H1 (cell line): ENCODE measurements around the gene LAMA4. TPM values are rescaled to one million over a fixed set of nuclear protein-coding genes. Genes with fewer than 3 reads are reported as not detected.

Source experiments
- ATF2 ChIP-seq: IDR thresholded peaks from 2 replicates; pipeline ENCODE4 v1.6.1; 2012; ENCODE audit warnings: low read length, inconsistent platforms
- ATF3 ChIP-seq: IDR thresholded peaks from 2 replicates; pipeline ENCODE4 v1.6.1; 2011; ENCODE audit warnings: low read depth, mild to moderate bottlenecking, low read length; ENCODE audit not compliant: insufficient read depth
- CBX5 ChIP-seq: fragments of 300-800, 300-1000 bp; sonication (generic); IDR thresholded peaks from 2 replicates; pipeline ENCODE4 v1.7.1; 2016; ENCODE audit warnings: antibody characterized with exemption, low read length, low read depth
- CHD7 ChIP-seq: fragments of 300-600 bp; sonication (generic); IDR thresholded peaks from 2 replicates; pipeline ENCODE4 v1.7.1; 2012; ENCODE audit warnings: low read length, moderate library complexity, mild to moderate bottlenecking, inconsistent platforms; ENCODE audit not compliant: insufficient replicate concordance
- CTBP2 ChIP-seq: IDR thresholded peaks from 2 replicates; pipeline ENCODE4 v1.7.0; 2011; ENCODE audit warnings: borderline replicate concordance, mild to moderate bottlenecking, moderate library complexity, mixed read lengths, low read length; ENCODE audit not compliant: insufficient read depth, insufficient read length
- JUN ChIP-seq: IDR thresholded peaks from 2 replicates; pipeline ENCODE4 v1.6.1; 2011; ENCODE audit warnings: low read depth, mild to moderate bottlenecking, improper control_type of control experiment, low read length
- MAFK ChIP-seq: IDR thresholded peaks from 2 replicates; pipeline ENCODE4 v1.6.1; 2012; ENCODE audit warnings: low read depth, mild to moderate bottlenecking, improper control_type of control experiment, low read length
- MAX ChIP-seq: IDR thresholded peaks from 2 replicates; pipeline ENCODE4 v1.6.1; 2012; ENCODE audit warnings: inconsistent platforms
- TAF7 ChIP-seq: optimal IDR thresholded peaks from 2 replicates; pipeline ENCODE3; 2011; ENCODE audit warnings: low read depth, mild to moderate bottlenecking, inconsistent platforms, low read length, moderate library complexity, borderline replicate concordance
- polyA plus RNA-seq, 7 experiments: library from polyadenylated mRNA; depleted of rRNA in 3 of 7; stranded (reverse) in 5 of 7; unstranded in 2 of 7; fragments of >200 nt in 5 of 7; fragments of 200-250 nt in 2 of 7; gene quantifications; 1 replicate in 5 of 7; 2 replicates in 1 of 7; 4 replicates in 1 of 7; pipeline versions ENCODE4 v1.2.1 to v1.2.3, GENCODE V29; 2011 to 2013; ENCODE audit warnings: missing spikeins in 2 of 7, mixed read lengths in 2 of 7
- total RNA-seq: library from RNA; stranded (reverse); fragmentation: NEBNext Ultra II Directional; extraction: Animal tissue kit (Norgen Biotek cat#: 25700); gene quantifications from 2 replicates; pipeline ENCODE4 v1.2.1, GENCODE V29; 2021

Gene LAMA4
- total and polyA plus RNA-seq, 2 of the 8 experiments (the other 6 are each of a cell fraction or from before 2014, with no cell fraction given): 0.95 to 1.5 TPM

- TF ChIP-seq CHD7 (no peak), ATF2 (no peak), TAF7 (no peak), CBX5 (no peak), MAX (no peak), ATF3 (no peak), CTBP2 (no peak), JUN (no peak), MAFK (no peak)
These were observed 71.1 kb downstream of the LAMA4 start (continued) for GRCh38 chr6:112183271-112183671.
